Left ventricle myocardium superior (tissue), 1 donor: ENCODE measurements around the gene HMGXB3. TPM values are rescaled to one million over a fixed set of nuclear protein-coding genes. Genes with fewer than 3 reads are reported as not detected.
"Not testable (repeated sequence)": the region's sequence is repeated elsewhere in the genome, so short reads cannot be mapped to it uniquely, and the experiment has no call there.

Source experiments
- ATAC-seq: fragments of 200-7000 bp; cut with Tn5 transposase; one replicate; pipeline ENCODE4 v1.9.1; 2020; ENCODE audit warnings: mild to moderate bottlenecking, moderate library complexity
- DNase-seq: peaks from one replicate; pipeline ENCODE4 v3.0.0-alpha.2; 2020
- intact Hi-C: fragments of 100-400 bp; cut with micrococcal nuclease; formaldehyde crosslinking; loops from one replicate; pipeline ENCODE4 v1.11.0; 2022
- total RNA-seq: library from RNA; stranded (reverse); fragmentation: NEBNext Ultra II Directional; extraction: Animal tissue kit (Norgen Biotek cat#: 25700); gene quantifications from one replicate; pipeline ENCODE4 v1.2.1, GENCODE V29; 2021
- donor health status: DM: no; HTN: yes; CAD: no; lungs with severe emphysema.

The HMGXB3 gene
- total RNA-seq, 1 donor from 2014 or later = 14.2 TPM

- ATAC-seq (no peak), DNase-seq (no peak)
- intact Hi-C loops = no loop called here
These were observed 13.9 kb downstream of the HMGXB3 start for GRCh38 chr5:150014456-150014855.

- no peak for ATAC-seq
- intact Hi-C loops = no loop called here
- no peak for DNase-seq
These were observed 14.9 kb downstream of the HMGXB3 start for GRCh38 chr5:150015415-150015814.

GRCh38 chr5:150016537-150016936, 16.0 kb downstream of the HMGXB3 start:
- ATAC-seq (no peak), DNase-seq (no peak)
- intact Hi-C loops = no loop called here

GRCh38 chr5:150017226-150018005, 16.9 kb downstream of the HMGXB3 start:
- no peak for ATAC-seq
- intact Hi-C loops = no loop called here
- DNase-seq = no peak

- intact Hi-C loops = no loop called here
- ATAC-seq (no peak), DNase-seq (no peak)
These were observed 19.7 kb downstream of the HMGXB3 start for GRCh38 chr5:150020249-150020648.

- intact Hi-C loops = no loop called here
- peak; percentile 39 for ATAC-seq
- peak; percentile 36 for DNase-seq
These were observed 21.1 kb downstream of the HMGXB3 start for GRCh38 chr5:150021491-150022157.

- ATAC-seq (peak; percentile 69), DNase-seq (no peak)
- intact Hi-C loops = no loop called here
These were observed 21.6 kb downstream of the HMGXB3 start for GRCh38 chr5:150022158-150022531.

- peak; percentile 61 for ATAC-seq
- intact Hi-C loops = no loop called here
These were observed 22.1 kb downstream of the HMGXB3 start for GRCh38 chr5:150022681-150023080.

GRCh38 chr5:150023136-150023535, 22.6 kb downstream of the HMGXB3 start:
- intact Hi-C loops = no loop called here
- ATAC-seq = peak; percentile 4
- no peak for DNase-seq

More at GRCh38 chr5:150022681-150023080, 22.1 kb downstream of the HMGXB3 start:
- DNase-seq = no peak

- DNase-seq = no peak
- peak; percentile 73 for ATAC-seq
- intact Hi-C loops = no loop called here
These were observed 23.9 kb downstream of the HMGXB3 start for GRCh38 chr5:150024346-150024984.

- no peak for DNase-seq
- no peak for ATAC-seq
- intact Hi-C loops = no loop called here
These were observed 26.2 kb downstream of the HMGXB3 start for GRCh38 chr5:150026682-150027172.

GRCh38 chr5:150028047-150028446, 27.5 kb downstream of the HMGXB3 start:
- ATAC-seq, DNase-seq, intact Hi-C loops: not testable (repeated sequence)

- no peak for ATAC-seq
- DNase-seq = no peak
- intact Hi-C loops = no loop called here
These were observed 32.8 kb downstream of the HMGXB3 start for GRCh38 chr5:150033334-150033733.

GRCh38 chr5:150034662-150035061, 34.1 kb downstream of the HMGXB3 start:
- intact Hi-C loops = no loop called here
- no peak for DNase-seq
- ATAC-seq = peak; percentile 46

- no peak for DNase-seq
- intact Hi-C loops = no loop called here
These were observed 34.8 kb downstream of the HMGXB3 start for GRCh38 chr5:150035139-150035895.

GRCh38 chr5:150036513-150036912, 36.0 kb downstream of the HMGXB3 start:
- intact Hi-C loops = no loop called here
- DNase-seq = peak; percentile 58

More at GRCh38 chr5:150035139-150035895, 34.8 kb downstream of the HMGXB3 start:
- ATAC-seq = no peak

GRCh38 chr5:150038547-150038946, 38.0 kb downstream of the HMGXB3 start:
- intact Hi-C loops = no loop called here
- no peak for DNase-seq
- no peak for ATAC-seq

More at GRCh38 chr5:150036513-150036912, 36.0 kb downstream of the HMGXB3 start:
- peak; percentile 93 for ATAC-seq

GRCh38 chr5:150042459-150042858, 41.9 kb downstream of the HMGXB3 start:
- intact Hi-C loops = no loop called here
- no peak for DNase-seq
- ATAC-seq = peak; percentile 88

GRCh38 chr5:150043657-150044328, 43.3 kb downstream of the HMGXB3 start:
- ATAC-seq (peak; percentile 61), DNase-seq (no peak)
- intact Hi-C loops = no loop called here
